Measurements from ENCODE around the gene LPP. TPM values are rescaled to one million over a fixed set of nuclear protein-coding genes. Genes with fewer than 3 reads are reported as not detected.

LPP gene
- total RNA-seq, 1 donor from 2014 or later = 184 TPM

DNA sequence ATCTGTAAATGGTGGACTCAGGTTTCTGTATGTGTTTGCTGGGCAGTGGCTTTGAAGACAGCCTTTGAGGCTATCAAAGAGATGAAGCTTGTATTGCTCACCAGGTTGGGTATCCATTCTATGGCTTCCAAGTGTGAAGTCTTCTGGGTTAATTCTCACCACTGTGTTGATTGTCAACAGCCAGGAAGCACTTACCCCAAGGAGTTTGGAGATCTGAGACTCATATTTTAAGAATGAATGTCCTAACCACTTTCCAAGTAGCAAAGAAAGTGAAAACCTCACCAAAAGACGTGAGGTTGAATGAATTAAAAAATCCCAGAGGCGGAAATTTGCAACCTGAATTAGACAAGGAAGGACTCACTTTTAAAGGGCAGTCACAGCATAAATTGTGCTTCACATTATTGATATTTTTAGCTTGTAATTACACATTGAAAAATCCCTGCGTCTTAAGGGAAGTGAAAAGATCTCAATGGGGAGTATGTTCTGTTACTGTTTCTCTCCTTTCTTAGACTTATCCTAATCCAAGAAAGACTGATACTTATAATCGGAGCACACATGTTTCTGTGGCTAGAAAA, 713.8 kb downstream of the LPP start:
- H3K9me3 Mint-ChIP-seq (ENCODE audit: unreplicated experiment) = no peaks in the 10 kb centered on the region
- H3K27ac Mint-ChIP-seq (ENCODE audit: unreplicated experiment) = no peak overlapping the region
- peaks cover 14% of the 10 kb centered on the region for H3K4me1 Mint-ChIP-seq (ENCODE audit: unreplicated experiment)
- no peak overlapping the region for H3K4me3 Mint-ChIP-seq (ENCODE audit: unreplicated experiment)
- TF ChIP-seq, protein P1, sequence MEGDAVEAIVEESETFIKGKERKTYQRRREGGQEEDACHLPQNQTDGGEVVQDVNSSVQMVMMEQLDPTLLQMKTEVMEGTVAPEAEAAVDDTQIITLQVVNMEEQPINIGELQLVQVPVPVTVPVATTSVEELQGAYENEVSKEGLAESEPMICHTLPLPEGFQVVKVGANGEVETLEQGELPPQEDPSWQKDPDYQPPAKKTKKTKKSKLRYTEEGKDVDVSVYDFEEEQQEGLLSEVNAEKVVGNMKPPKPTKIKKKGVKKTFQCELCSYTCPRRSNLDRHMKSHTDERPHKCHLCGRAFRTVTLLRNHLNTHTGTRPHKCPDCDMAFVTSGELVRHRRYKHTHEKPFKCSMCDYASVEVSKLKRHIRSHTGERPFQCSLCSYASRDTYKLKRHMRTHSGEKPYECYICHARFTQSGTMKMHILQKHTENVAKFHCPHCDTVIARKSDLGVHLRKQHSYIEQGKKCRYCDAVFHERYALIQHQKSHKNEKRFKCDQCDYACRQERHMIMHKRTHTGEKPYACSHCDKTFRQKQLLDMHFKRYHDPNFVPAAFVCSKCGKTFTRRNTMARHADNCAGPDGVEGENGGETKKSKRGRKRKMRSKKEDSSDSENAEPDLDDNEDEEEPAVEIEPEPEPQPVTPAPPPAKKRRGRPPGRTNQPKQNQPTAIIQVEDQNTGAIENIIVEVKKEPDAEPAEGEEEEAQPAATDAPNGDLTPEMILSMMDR (IDR thresholded peaks at IDR 0.05) = no peak
- no peaks in the 10 kb centered on the region for H3K27me3 Mint-ChIP-seq (ENCODE audit: unreplicated experiment)
- peaks cover 18% of the 10 kb centered on the region for H3K36me3 Mint-ChIP-seq (ENCODE audit: unreplicated experiment)
- DNase-seq (ENCODE audit: extremely low spot score, unreplicated experiment) = no peak

DNA sequence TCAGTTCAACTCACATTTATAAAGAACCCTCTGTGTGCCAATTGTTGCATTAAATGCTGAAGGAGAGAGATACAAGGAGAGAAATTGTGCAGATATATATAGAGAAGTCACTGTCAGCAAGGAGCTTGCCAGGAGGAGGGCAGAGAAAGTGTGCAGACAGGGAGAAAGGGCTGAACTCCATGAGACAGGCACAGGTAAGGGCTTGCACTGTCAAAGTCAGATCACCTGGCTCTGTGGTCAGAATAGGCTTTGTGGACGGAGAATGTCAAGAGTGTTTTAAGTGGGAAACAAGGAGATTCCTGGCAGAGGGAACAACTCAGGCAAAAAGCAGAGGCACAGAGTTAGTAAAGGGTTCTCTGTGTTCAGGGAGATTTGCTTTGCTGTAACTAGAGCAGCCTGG, 714.8 kb downstream of the LPP start:
- no peaks in the 10 kb centered on the region for H3K27me3 Mint-ChIP-seq (ENCODE audit: unreplicated experiment)
- peaks cover 26% of the 10 kb centered on the region for H3K36me3 Mint-ChIP-seq (ENCODE audit: unreplicated experiment)
- TF ChIP-seq, protein P1 (IDR thresholded peaks at IDR 0.05) = no peak
- peaks cover 8% of the 10 kb centered on the region for H3K4me1 Mint-ChIP-seq (ENCODE audit: unreplicated experiment)
- no peak overlapping the region for H3K27ac Mint-ChIP-seq (ENCODE audit: unreplicated experiment)
- no peak overlapping the region for H3K4me3 Mint-ChIP-seq (ENCODE audit: unreplicated experiment)
- H3K9me3 Mint-ChIP-seq (ENCODE audit: unreplicated experiment) = no peaks in the 10 kb centered on the region
- DNase-seq (ENCODE audit: extremely low spot score, unreplicated experiment) = no peak

DNA sequence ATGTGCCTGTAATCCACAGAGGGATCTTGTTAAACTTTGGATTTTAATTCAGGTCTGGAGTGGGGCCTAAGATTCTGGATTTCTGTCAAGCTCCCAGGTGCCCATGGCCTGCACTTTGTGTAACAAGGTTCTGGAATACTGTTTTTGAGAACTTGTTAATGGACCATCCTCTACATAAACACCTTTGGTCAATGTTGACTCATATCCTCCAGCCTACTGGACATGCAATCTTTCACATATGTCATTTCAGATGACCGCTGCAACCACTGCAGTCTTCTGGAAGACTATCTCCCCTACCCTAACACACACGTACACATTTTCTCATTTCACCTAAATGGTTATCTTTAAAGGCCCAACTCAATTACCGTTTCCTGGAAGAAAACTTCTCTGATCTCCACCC, 715.7 kb downstream of the LPP start:
- Mint-ChIP-seq H3K4me1 (ENCODE audit: unreplicated experiment) (peaks cover under 1% of the 10 kb centered on the region), H3K36me3 (ENCODE audit: unreplicated experiment) (peaks cover 31% of the 10 kb centered on the region), H3K27ac (ENCODE audit: unreplicated experiment) (no peak overlapping the region), H3K9me3 (ENCODE audit: unreplicated experiment) (no peaks in the 10 kb centered on the region), H3K4me3 (ENCODE audit: unreplicated experiment) (no peak overlapping the region), H3K27me3 (ENCODE audit: unreplicated experiment) (no peaks in the 10 kb centered on the region)
- no peak for DNase-seq (ENCODE audit: extremely low spot score, unreplicated experiment)
- TF ChIP-seq, protein P1 (IDR thresholded peaks at IDR 0.05) = no peak

DNA sequence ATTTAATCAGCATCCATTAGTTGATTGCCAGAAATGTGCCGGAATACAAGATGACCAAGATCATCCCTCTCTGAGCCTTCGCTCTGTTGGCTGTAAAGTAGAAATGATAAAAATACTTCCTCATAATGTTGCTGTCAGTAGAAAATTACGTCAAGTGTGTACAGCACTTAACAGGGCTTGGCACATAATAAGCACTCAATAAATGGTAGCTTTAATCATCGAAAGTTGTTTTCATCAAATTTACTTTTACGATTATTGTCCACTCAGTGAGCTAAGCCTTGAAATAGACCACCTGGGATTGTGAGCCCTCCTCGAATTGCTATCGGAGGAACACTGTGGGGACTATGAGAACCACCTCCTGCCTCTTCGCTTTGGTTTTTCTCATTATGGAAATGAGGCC, 716.5 kb downstream of the LPP start:
- no peak overlapping the region for H3K4me3 Mint-ChIP-seq (ENCODE audit: unreplicated experiment)
- H3K36me3 Mint-ChIP-seq (ENCODE audit: unreplicated experiment) = peaks cover 39% of the 10 kb centered on the region
- H3K27ac Mint-ChIP-seq (ENCODE audit: unreplicated experiment) = no peak overlapping the region
- no peaks in the 10 kb centered on the region for H3K4me1 Mint-ChIP-seq (ENCODE audit: unreplicated experiment)
- no peak for DNase-seq (ENCODE audit: extremely low spot score, unreplicated experiment)
- no peaks in the 10 kb centered on the region for H3K27me3 Mint-ChIP-seq (ENCODE audit: unreplicated experiment)
- no peaks in the 10 kb centered on the region for H3K9me3 Mint-ChIP-seq (ENCODE audit: unreplicated experiment)
- TF ChIP-seq, protein P1 (IDR thresholded peaks at IDR 0.05) = no peak

DNA sequence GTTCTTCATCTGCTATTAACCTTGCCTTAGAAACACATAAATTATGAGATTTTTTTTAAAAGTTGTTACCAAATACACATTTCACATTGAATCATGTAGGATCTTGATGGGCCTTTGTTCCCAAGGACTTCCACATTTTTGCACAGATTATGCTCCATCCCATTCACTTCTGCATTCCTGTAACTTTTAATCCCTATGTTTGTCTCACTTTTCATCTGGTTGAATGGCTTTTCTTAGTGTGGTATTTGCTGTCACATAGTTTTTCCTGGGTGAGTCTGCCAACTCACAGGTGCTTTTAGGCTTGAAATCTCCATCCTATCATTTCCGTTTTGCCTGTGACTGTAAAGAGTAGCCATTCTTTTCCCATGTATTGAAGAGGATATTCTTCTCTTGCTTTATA, 720.6 kb downstream of the LPP start:
- no peaks in the 10 kb centered on the region for H3K9me3 Mint-ChIP-seq (ENCODE audit: unreplicated experiment)
- peaks cover 34% of the 10 kb centered on the region for H3K36me3 Mint-ChIP-seq (ENCODE audit: unreplicated experiment)
- TF ChIP-seq, protein P1 (IDR thresholded peaks at IDR 0.05) = no peak
- H3K27me3 Mint-ChIP-seq (ENCODE audit: unreplicated experiment) = no peaks in the 10 kb centered on the region
- H3K27ac Mint-ChIP-seq (ENCODE audit: unreplicated experiment) = no peak overlapping the region
- H3K4me1 Mint-ChIP-seq (ENCODE audit: unreplicated experiment) = no peaks in the 10 kb centered on the region
- no peak overlapping the region for H3K4me3 Mint-ChIP-seq (ENCODE audit: unreplicated experiment)
- no peak for DNase-seq (ENCODE audit: extremely low spot score, unreplicated experiment)

All from osteocyte (in vitro differentiated cells).